ENCODE measurements around the gene ATPAF2. TPM values are rescaled to one million over a fixed set of nuclear protein-coding genes. Genes with fewer than 3 reads are reported as not detected.

The ATPAF2 gene
- total RNA-seq, 1 experiment from 2014 or later: 46.1 TPM

GRCh38 chr17:18035704-18036103 is 3.3 kb downstream of the ATPAF2 start:
- no peak for TF ChIP-seq EZH2phosphoT487 (IDR thresholded peaks at IDR 0.05; ENCODE audit: borderline replicate concordance)
- TF ChIP-seq SRF (IDR thresholded peaks at IDR 0.05; ENCODE audit: low read depth): no peak
- TF ChIP-seq TCF7L2 (IDR thresholded peaks at IDR 0.05; ENCODE audit: borderline replicate concordance, extremely low read depth, insufficient read depth, insufficient read length): no peak
- CTCF ChIA-PET: interaction anchor here (1.0 kb wide), 1 partner anchor 10 kb away, joined by 3 read pairs; no protein-coding TSS in a partner anchor

DNA sequence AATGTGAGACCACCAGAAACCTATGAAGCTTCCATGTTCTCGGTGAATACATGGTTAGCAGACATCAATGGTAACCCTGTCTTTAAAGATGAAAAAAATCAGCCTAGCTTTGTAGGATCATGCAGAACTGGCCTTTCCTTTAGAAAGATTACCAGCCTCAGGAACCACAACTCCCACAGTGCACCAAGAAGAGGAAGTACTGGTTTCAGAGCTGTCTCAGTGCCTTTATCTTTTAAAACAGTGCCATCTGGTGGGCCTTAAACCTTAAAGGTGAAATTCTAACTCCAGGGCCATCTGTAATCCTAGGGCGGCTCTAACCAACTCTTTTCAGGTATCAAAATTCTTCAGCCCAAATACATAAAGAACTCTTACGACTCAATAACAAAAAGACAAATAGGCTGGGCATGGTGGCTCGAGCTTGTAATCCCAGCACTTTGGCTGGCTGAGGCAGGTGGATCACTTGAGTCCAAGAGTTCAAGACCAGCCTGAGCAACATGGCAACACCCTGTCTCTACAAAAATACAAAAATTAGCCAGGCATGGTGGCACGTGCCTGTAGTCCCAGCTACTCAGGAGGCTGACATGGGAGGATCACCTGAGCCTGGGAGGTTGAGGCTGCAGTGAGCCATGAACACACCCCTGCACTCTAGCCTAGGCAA is 5.4 kb downstream of the ATPAF2 start:
- Histone ChIP-seq H3K36me3 (ENCODE audit: control insufficient read depth in 1 of 2, insufficient read depth in 2 of 2, low read length in 2 of 2) (no peaks in the 10 kb centered on the region), H2AFZ (ENCODE audit: low read depth, low read length, poor library complexity, severe bottlenecking) (no peak overlapping the region), H3K27me3 (ENCODE audit: insufficient read depth, low read length) (no peaks in the 10 kb centered on the region), H4K20me1 (ENCODE audit: insufficient read depth) (no peaks in the 10 kb centered on the region), H3K9me2 (ENCODE audit: insufficient read depth) (no peaks in the 10 kb centered on the region), H3K4me1 (ENCODE audit: control insufficient read depth in 1 of 2, insufficient read depth in 2 of 2, low read length in 2 of 2) (peaks cover 6 to 23% of the 10 kb centered on the region in 2 experiments; a peak in 3 of 4 replicates), H3K79me2 (ENCODE audit: insufficient read depth, low read length) (peaks cover 21% of the 10 kb centered on the region), H3K9me3 (ENCODE audit: control insufficient read depth in 1 of 2, insufficient read depth in 1 of 2, low read depth in 1 of 2, low read length in 2 of 2) (no peaks in the 10 kb centered on the region), H3K27ac (ENCODE audit: low read depth, low read length) (no peak overlapping the region), H3K4me2 (ENCODE audit: low read length) (no peak overlapping the region), H3K4me3 (replicated peaks in 1 of 2; ENCODE audit: low read depth in 1 of 2, low read length in 2 of 2) (no peak overlapping the region), H3K9ac (ENCODE audit: low read length) (no peak overlapping the region)
- peak; percentile 50 to 92 (median 70) for TF ChIP-seq CTCF (IDR thresholded peaks at IDR 0.05 in 2 of 3, conservative IDR thresholded peaks at IDR 0.05 in 1 of 3; ENCODE audit: borderline replicate concordance in 1 of 3, insufficient read depth in 1 of 3, low read depth in 2 of 3, low read length in 2 of 3)
- TF ChIP-seq ELF1 (IDR thresholded peaks at IDR 0.05; ENCODE audit: borderline replicate concordance, low read depth): peak; percentile 86; the same call in 1 of the 2 replicates
- TF ChIP-seq RAD21 (IDR thresholded peaks at IDR 0.05; ENCODE audit: low read depth): peak; percentile 98
- TF ChIP-seq CEBPB (IDR thresholded peaks at IDR 0.05; ENCODE audit: low read depth): no peak
- no peak for TF ChIP-seq POLR2AphosphoS5 (IDR thresholded peaks at IDR 0.05; ENCODE audit: low read depth, low read length)
- no peak for TF ChIP-seq EGR1 (IDR thresholded peaks at IDR 0.05; ENCODE audit: low read depth)
- DNase-seq (ENCODE audit: low read depth, low spot score): peak; percentile 80
- RAD21 ChIA-PET (ENCODE audit: low non-redundant PET in 1 of 2, low total read pairs in 2 of 2, uncharacterized antibody in 2 of 2, unreplicated experiment in 2 of 2): interaction anchor here (0.7 to 2.6 kb wide), 8 partner anchors 112 to 537 kb away, joined by 3 to 13 read pairs (median 4); no protein-coding TSS in a partner anchor
- intact Hi-C loops (cut with micrococcal nuclease): loop anchor here (1.0 to 10.0 kb wide), 4 partner anchors 142 to 679 kb away; partner anchors contain the start of gene RAI1
- peak; percentile 94 for ATAC-seq
- CTCF ChIA-PET: interaction anchor here (1.0 to 3.1 kb wide), 9 partner anchors 12 to 537 kb away, joined by 3 to 26 read pairs (median 4); partner anchors contain the start of gene RAI1
- POLR2A ChIA-PET: no interaction called here
- BruUV-seq (replicated peaks): no TSS peak

More at GRCh38 chr17:18035704-18036103, 3.3 kb downstream of the ATPAF2 start:
- peaks cover 28% of the 10 kb centered on the region for H3K79me2 ChIP-seq (ENCODE audit: insufficient read depth, low read length)
- H3K27ac ChIP-seq (ENCODE audit: low read depth, low read length): no peak overlapping the region
- H3K9me3 ChIP-seq (ENCODE audit: control insufficient read depth in 1 of 2, insufficient read depth in 1 of 2, low read depth in 1 of 2, low read length in 2 of 2): no peaks in the 10 kb centered on the region
- H3K4me3 ChIP-seq (replicated peaks in 1 of 2; ENCODE audit: low read depth in 1 of 2, low read length in 2 of 2): no peak overlapping the region
- no peak overlapping the region for H3K9ac ChIP-seq (ENCODE audit: low read length)
- intact Hi-C loops (cut with micrococcal nuclease): loop anchor here (5.0 to 10.0 kb wide), 3 partner anchors 43 to 681 kb away; partner anchors contain the start of gene RAI1
- BruUV-seq (replicated peaks): no TSS peak
- ChIA-PET RAD21 (ENCODE audit: low non-redundant PET in 1 of 2, low total read pairs in 2 of 2, uncharacterized antibody in 2 of 2, unreplicated experiment in 2 of 2) (no interaction called here), POLR2A (no interaction called here)
- DNase-seq (ENCODE audit: low read depth, low spot score) (no peak), ATAC-seq (no peak)
- no peaks in the 10 kb centered on the region for H3K36me3 ChIP-seq (ENCODE audit: control insufficient read depth in 1 of 2, insufficient read depth in 2 of 2, low read length in 2 of 2)
- H3K4me2 ChIP-seq (ENCODE audit: low read length): no peak overlapping the region
- H3K9me2 ChIP-seq (ENCODE audit: insufficient read depth): no peaks in the 10 kb centered on the region
- H3K4me1 ChIP-seq (ENCODE audit: control insufficient read depth in 1 of 2, insufficient read depth in 2 of 2, low read length in 2 of 2): peaks cover 6 to 30% of the 10 kb centered on the region in 2 experiments; a peak in 3 of 4 replicates
- no peaks in the 10 kb centered on the region for H3K27me3 ChIP-seq (ENCODE audit: insufficient read depth, low read length)
- no peak overlapping the region for H2AFZ ChIP-seq (ENCODE audit: low read depth, low read length, poor library complexity, severe bottlenecking)
- H4K20me1 ChIP-seq (ENCODE audit: insufficient read depth): no peaks in the 10 kb centered on the region
